GM12892 (cell line): ENCODE results near the gene PCYT2.

Experiments used
- POLR2A ChIP-seq: IDR thresholded peaks from 2 replicates; pipeline ENCODE4 v1.6.1; 2011; ENCODE audit warnings: low read depth, low read length, control low read depth
- POLR2AphosphoS5 ChIP-seq: IDR thresholded peaks from 2 replicates; pipeline ENCODE4 v1.6.1; 2011; ENCODE audit warnings: low read depth, low read length, control low read depth

DNA sequence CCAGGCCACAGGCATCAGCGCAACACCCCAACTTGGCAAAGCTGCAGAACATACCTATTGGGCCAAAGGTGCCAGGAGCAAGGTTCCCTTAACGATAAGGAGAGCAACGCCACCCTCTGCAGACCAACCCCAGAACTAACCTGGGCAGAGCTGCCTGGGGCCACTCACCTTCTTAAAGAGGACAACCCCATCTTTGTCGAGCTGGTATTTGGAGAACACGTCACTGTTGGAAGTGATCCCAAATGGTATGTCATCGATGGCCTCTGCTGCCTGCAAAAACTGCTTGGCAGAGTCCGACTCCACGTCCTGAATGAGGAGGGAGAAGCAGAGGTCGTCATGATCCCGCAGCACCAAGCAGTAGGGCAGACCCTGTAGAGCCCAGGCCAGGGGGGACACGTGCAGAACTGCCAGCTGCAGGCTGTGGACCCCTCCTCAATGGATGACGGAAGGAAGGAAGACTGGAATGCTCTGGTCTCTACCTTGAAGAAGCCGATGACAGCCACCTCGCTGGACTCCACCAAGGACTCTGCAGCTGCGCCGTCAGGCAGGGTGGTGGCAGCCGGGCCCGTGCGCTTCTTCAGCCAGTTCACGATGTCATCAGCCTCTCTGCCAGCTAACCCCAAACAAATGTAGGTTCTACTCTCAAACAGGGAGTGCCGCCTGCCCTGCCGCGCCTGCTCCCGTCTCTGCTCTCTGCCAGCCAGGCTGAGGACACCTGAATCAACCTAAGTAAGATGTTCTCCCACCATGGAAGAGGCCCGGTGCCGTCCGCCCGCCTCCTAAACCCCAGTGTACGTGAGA, 56.0 kb downstream of the PCYT2 start:
- TF ChIP-seq POLR2A, result no peak
- no peak; the same call in 1 of the 2 replicates for TF ChIP-seq POLR2AphosphoS5
